GM19025 (cell line): ENCODE data around the gene ELP4.
"Not testable (repeated sequence)": the region's sequence is repeated elsewhere in the genome, so short reads cannot be mapped to it uniquely, and the experiment has no call there.

ENCODE experiments used
- ATAC-seq: cut with Tn5 transposase; IDR thresholded peaks from one replicate; pipeline ENCODE4 v1.9.1; 2021; ENCODE audit warnings: mild to moderate bottlenecking, low read depth, moderate library complexity; ENCODE audit not compliant: unreplicated experiment

Gene ELP4

GRCh38 chr11:31509429-31510345 is at the start of gene ELP4, which contains the start of gene IMMP1L:
ELP4 (plus strand) TSS chr11:31509767; CDS start chr11:31509785, 18 bp downstream.
IMMP1L (minus strand) TSS chr11:31509622; CDS start chr11:31463276, 46,346 bp downstream.
- ATAC-seq = peak; percentile 100

GRCh38 chr11:31464436-31464835 is 45.1 kb upstream of the ELP4 start:
- no peak for ATAC-seq

- no peak for ATAC-seq
Observed at GRCh38 chr11:31474083-31474482, 35.5 kb upstream of the ELP4 start.

GRCh38 chr11:31477528-31478222 is 31.9 kb upstream of the ELP4 start:
- ATAC-seq = no peak

GRCh38 chr11:31478223-31478590 is 31.4 kb upstream of the ELP4 start:
- ATAC-seq = no peak

- ATAC-seq = no peak
Observed at GRCh38 chr11:31479066-31479465, 30.5 kb upstream of the ELP4 start.

- ATAC-seq = no peak
Observed at GRCh38 chr11:31480930-31481329, 28.6 kb upstream of the ELP4 start.

GRCh38 chr11:31484497-31484896 is 25.1 kb upstream of the ELP4 start:
- ATAC-seq = no peak

GRCh38 chr11:31487848-31488247 is 21.7 kb upstream of the ELP4 start:
- no peak for ATAC-seq

- no peak for ATAC-seq
Observed at GRCh38 chr11:31492320-31492913, 17.1 kb upstream of the ELP4 start.

GRCh38 chr11:31493235-31493634 is 16.3 kb upstream of the ELP4 start:
- no peak for ATAC-seq

- ATAC-seq = not testable (repeated sequence)
Observed at GRCh38 chr11:31493762-31494161, 15.8 kb upstream of the ELP4 start.

- no peak for ATAC-seq
Observed at GRCh38 chr11:31499576-31500178, 9.9 kb upstream of the ELP4 start.

GRCh38 chr11:31500560-31500959 is 9.0 kb upstream of the ELP4 start:
- no peak for ATAC-seq

GRCh38 chr11:31509051-31509428 is 527 bp upstream of the ELP4 start:
- ATAC-seq = peak; percentile 0

- no peak for ATAC-seq
Observed at GRCh38 chr11:31512117-31512516, 2.5 kb downstream of the ELP4 start.

- no peak for ATAC-seq
Observed at GRCh38 chr11:31521497-31522150, 12.1 kb downstream of the ELP4 start.

- no peak for ATAC-seq
Observed at GRCh38 chr11:31529189-31529588, 19.6 kb downstream of the ELP4 start.

- peak; percentile 73 for ATAC-seq
Observed at GRCh38 chr11:31529701-31530100, 20.1 kb downstream of the ELP4 start.

GRCh38 chr11:31531293-31531692 is 21.7 kb downstream of the ELP4 start:
- ATAC-seq = no peak
